ENCODE measurements around the gene LRCH1. TPM values are rescaled to one million over a fixed set of nuclear protein-coding genes. Genes with fewer than 3 reads are reported as not detected.

The LRCH1 gene
- total RNA-seq, 1 experiment from 2014 or later, result 11.7 TPM

- H3K9me3 Mint-ChIP-seq (ENCODE audit: low read depth, unreplicated experiment), result no peaks in the 10 kb centered on the region
- intact Hi-C loops (cut with micrococcal nuclease; ENCODE audit: unreplicated experiment), result no loop called here
- CTCF ChIA-PET, result no interaction called here
- H3K4me1 Mint-ChIP-seq (ENCODE audit: low read depth, unreplicated experiment), result no peaks in the 10 kb centered on the region
- no peak overlapping the region for H3K4me3 Mint-ChIP-seq (ENCODE audit: low read depth, unreplicated experiment)
- H3K27ac Mint-ChIP-seq (ENCODE audit: unreplicated experiment), result no peak overlapping the region
- DNase-seq, result no peak
- peaks cover 19% of the 10 kb centered on the region for H3K27me3 Mint-ChIP-seq (ENCODE audit: unreplicated experiment)
- no peaks in the 10 kb centered on the region for H3K36me3 Mint-ChIP-seq (ENCODE audit: insufficient read depth, unreplicated experiment)
- TF ChIP-seq CTCF (IDR thresholded peaks at IDR 0.05; ENCODE audit: unreplicated experiment), result no peak
- no TSS peak for BruUV-seq (replicated peaks)
These were observed 23.6 kb upstream of the LRCH1 start for GRCh38 chr13:46529216-46529919.

GRCh38 chr13:46530084-46530935 lies 22.7 kb upstream of the LRCH1 start:
- intact Hi-C loops (cut with micrococcal nuclease; ENCODE audit: unreplicated experiment), result no loop called here
- Mint-ChIP-seq H3K4me3 (ENCODE audit: low read depth, unreplicated experiment) (no peak overlapping the region), H3K9me3 (ENCODE audit: low read depth, unreplicated experiment) (no peaks in the 10 kb centered on the region), H3K27ac (ENCODE audit: unreplicated experiment) (no peak overlapping the region), H3K4me1 (ENCODE audit: low read depth, unreplicated experiment) (no peaks in the 10 kb centered on the region), H3K36me3 (ENCODE audit: insufficient read depth, unreplicated experiment) (no peaks in the 10 kb centered on the region), H3K27me3 (ENCODE audit: unreplicated experiment) (peaks cover 17% of the 10 kb centered on the region)
- CTCF ChIA-PET, result interaction anchor here (0.6 kb wide), 1 partner anchor 78 kb away, joined by 3 read pairs; no protein-coding TSS in a partner anchor
- BruUV-seq (replicated peaks), result no TSS peak
- DNase-seq, result no peak
- no peak for TF ChIP-seq CTCF (IDR thresholded peaks at IDR 0.05; ENCODE audit: unreplicated experiment)

GRCh38 chr13:46531953-46532352 lies 21.0 kb upstream of the LRCH1 start:
- H3K36me3 Mint-ChIP-seq (ENCODE audit: insufficient read depth, unreplicated experiment), result no peaks in the 10 kb centered on the region
- no peak overlapping the region for H3K27ac Mint-ChIP-seq (ENCODE audit: unreplicated experiment)
- TF ChIP-seq CTCF (IDR thresholded peaks at IDR 0.05; ENCODE audit: unreplicated experiment), result no peak
- peaks cover 2% of the 10 kb centered on the region for H3K4me1 Mint-ChIP-seq (ENCODE audit: low read depth, unreplicated experiment)
- no peak for DNase-seq
- peaks cover under 1% of the 10 kb centered on the region for H3K27me3 Mint-ChIP-seq (ENCODE audit: unreplicated experiment)
- no peak overlapping the region for H3K4me3 Mint-ChIP-seq (ENCODE audit: low read depth, unreplicated experiment)
- H3K9me3 Mint-ChIP-seq (ENCODE audit: low read depth, unreplicated experiment), result no peaks in the 10 kb centered on the region
- intact Hi-C loops (cut with micrococcal nuclease; ENCODE audit: unreplicated experiment), result no loop called here
- no TSS peak for BruUV-seq (replicated peaks)
- CTCF ChIA-PET, result interaction anchor here (0.7 kb wide), 1 partner anchor 666 kb away, joined by 8 read pairs; no protein-coding TSS in a partner anchor

- Mint-ChIP-seq H3K4me1 (ENCODE audit: low read depth, unreplicated experiment) (peaks cover 8% of the 10 kb centered on the region), H3K36me3 (ENCODE audit: insufficient read depth, unreplicated experiment) (no peaks in the 10 kb centered on the region), H3K27ac (ENCODE audit: unreplicated experiment) (no peak overlapping the region), H3K9me3 (ENCODE audit: low read depth, unreplicated experiment) (no peaks in the 10 kb centered on the region), H3K4me3 (ENCODE audit: low read depth, unreplicated experiment) (no peak overlapping the region), H3K27me3 (ENCODE audit: unreplicated experiment) (no peaks in the 10 kb centered on the region)
- BruUV-seq (replicated peaks), result no TSS peak
- no peak for TF ChIP-seq CTCF (IDR thresholded peaks at IDR 0.05; ENCODE audit: unreplicated experiment)
- intact Hi-C loops (cut with micrococcal nuclease; ENCODE audit: unreplicated experiment), result no loop called here
- DNase-seq, result no peak
- CTCF ChIA-PET, result no interaction called here
These were observed 18.0 kb upstream of the LRCH1 start for GRCh38 chr13:46535002-46535401.
